Epidermal melanocyte (primary cell): Measurements from ENCODE around the gene KRI1.
A peak's percentile ranks its signal among the peaks of the same experiment; 100 is the strongest.
"Not testable (repeated sequence)": the region's sequence is repeated elsewhere in the genome, so short reads cannot be mapped to it uniquely, and the experiment has no call there.

ENCODE experiments used
- DNase-seq: peaks from one replicate; pipeline ENCODE4 v3.0.0; 2011; ENCODE audit warnings: low spot score; ENCODE audit not compliant: insufficient read length

The KRI1 gene

DNA sequence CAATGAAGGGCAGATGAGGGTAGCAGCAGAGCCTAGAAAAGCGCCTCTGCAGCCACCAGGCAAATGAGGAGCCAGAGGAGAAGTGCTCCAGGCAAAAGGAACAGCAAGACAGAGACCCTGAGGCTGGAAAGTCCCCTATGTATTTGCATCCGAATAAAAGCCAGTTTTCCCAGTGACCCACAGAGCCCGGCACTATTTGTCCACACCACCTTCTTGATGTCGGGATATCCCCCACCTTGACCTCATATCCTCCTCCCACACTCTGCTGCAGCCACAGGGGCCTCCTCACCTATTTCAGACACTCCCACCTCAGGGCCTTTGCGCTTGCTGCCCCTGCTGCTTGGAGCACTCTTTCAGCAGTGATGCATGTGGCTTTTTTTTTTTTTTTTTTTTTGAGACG is 15.5 kb downstream of the KRI1 start:
- DNase-seq, result peak; percentile 7

DNA sequence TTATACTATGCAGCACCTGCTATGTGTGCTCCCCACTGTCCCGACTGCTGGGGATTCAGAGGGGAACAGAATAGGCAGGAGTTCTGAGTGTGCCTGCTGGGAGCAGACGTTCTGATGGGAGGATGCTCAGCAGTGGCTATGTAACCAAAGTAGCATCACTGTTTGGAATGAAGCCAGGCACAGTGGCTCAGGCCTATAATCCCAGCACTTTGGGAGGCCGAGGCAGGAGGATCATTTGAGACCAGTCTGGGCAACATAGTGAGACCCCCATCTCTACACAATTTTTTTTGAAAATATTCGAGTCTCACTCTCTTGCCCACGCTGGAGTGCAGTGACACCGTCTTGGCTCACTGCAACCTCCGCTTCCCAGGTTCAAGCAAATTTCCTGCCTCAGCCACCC is 16.1 kb downstream of the KRI1 start:
- DNase-seq, result no peak

DNA sequence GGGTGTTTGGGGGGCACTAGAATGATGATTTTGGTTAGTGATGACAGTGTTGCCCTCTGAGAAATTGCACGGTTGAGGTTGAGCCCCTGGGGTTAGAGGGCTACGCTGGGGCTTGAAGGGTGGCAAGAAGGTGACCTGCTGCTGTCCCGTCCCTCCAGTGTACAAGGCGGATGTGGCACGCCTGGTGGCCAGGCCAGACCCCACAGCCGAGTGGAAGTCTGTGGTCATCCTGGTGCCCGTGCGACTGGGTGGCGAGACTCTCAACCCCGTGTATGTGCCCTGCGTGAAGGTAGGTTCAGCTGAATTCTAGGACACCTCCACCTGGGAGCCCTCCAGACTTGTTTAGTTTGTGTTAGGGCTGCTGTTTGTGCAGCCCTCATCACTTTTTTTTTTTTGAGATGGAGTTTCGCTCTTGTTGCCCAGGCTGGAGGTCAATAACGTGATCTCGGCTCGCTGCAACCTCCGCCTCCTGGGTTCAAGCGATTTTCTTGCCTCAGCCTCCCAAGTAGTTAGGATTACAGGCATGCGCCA is 17.0 kb downstream of the KRI1 start:
- DNase-seq, result peak; percentile 8

DNA sequence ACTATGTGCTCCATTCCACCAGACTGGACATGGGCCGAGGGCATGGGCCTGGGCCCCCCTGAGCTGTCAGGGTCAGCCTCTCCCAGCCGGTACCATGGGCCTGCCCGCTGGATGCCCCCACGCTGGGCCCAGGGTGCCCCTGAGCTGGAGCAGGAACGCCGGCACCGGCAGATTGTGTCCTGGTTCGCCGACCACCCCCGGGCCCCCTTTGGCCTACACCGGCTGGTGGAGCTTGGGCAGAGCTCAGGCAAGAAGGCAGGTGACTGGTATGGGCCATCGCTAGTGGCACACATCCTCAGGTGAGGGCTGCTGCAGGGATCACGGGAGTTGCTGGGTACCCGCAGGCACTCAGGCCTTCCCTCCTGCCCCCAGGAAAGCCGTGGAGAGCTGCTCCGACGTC is 19.0 kb downstream of the KRI1 start:
- DNase-seq, result no peak

DNA sequence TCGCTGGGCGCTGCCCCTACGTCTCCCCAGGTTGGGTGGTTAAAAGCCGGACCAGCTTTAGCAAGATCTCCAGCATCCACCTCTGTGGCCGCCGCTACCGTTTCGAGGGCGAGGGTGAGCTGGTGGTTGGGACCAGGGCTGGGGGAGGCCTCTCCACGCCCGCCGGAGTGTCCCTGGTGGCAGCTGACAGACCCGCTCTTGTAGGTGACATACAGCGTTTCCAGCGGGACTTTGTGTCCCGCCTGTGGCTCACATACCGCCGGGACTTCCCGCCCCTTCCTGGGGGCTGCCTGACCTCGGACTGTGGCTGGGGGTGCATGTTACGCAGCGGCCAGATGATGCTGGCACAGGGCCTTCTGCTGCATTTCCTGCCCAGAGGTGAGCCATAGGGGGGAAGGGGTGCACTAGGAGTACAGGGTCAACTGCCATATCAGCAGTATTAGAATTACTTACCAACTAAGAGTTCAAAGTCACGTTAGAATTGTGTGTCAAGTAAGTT is 21.0 kb downstream of the KRI1 start:
- peak; percentile 17 for DNase-seq

DNA sequence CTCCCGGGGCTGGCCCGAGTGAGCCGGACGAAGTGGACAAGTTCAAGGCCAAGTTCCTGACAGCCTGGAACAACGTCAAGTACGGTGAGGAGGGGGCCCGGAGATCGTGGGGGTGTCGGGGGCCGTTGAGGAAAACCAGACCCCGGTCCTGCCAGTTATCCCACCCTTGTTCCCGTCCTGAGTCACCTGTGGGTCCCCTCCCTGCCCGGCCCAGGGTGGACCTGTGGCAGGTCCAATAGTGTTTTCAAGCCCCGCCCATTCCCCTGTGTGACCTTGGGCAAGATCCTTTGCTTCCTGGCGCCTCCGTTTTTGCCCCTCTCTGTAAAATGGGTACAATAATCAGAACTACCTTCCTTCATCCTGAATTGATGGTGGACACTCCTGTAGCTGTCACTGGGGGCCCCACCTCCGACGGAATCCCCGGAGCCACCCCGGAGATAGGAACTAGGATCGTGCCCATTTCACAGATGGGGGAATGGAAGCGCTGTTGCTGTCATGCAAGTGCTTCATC is 21.5 kb downstream of the KRI1 start:
- DNase-seq, result peak; percentile 21

DNA sequence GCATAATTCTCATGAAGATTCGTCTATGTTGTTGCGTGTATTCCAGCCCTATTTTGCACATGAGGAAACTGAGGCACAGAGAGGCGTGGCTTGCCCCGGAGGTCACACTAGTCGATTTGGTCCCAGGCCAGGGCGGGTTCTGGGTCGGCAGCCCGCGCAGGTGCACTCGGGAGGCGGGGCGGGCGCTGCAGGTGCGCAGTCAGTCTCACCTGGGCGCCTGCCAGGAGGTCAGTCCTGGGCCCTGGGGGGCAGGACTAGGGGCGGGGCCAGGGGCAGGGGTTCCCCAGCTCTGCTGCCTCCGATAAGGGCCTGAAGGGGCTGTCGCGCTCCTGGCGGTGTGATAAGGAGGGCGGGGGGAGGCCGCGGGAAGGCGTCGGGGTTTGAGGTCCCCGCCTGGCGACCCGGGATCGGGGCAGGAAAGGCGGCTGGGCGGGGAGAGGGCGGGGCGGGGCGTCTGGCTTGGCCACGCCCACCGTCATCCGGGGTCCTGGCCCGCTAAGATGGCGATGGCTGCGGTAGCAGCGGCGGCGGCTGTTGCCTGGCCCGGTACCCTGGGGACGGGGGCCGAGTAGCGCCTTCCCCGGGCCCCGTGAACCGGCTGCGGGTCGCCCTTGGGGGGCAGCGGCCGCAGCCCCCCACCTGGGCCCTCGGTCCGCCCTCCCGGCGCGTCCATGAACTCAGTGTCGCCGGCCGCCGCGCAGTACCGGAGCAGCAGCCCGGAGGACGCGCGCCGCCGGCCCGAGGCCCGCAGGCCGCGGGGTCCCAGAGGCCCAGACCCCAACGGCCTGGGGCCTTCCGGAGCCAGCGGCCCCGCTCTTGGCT is 22.2 kb downstream of the KRI1 start, which contains the start of gene ATG4D:
Gene ATG4D (plus strand): TSS at position 485 of the 822 bp plus-strand sequence. CDS start 187 bp downstream, at position 672.
- DNase-seq, result peak; percentile 97

DNA sequence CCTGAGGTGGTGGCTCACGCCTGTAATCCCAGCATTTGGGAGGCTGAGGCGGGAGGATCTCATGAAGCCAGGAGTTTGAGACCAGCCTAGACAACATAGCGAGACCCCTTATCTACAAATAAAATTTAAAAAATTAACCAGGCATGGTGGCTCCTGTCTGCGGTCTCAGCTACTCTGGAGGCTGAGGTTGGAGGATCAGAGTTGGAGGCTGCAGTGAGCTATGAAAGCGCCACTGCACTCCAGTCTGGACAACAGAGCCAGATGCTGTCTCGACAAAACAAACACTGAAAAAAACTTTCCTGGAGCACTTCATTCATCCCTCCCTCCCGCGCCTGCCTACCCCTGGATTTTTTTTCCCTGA is 22.8 kb downstream of the KRI1 start:
- DNase-seq, result no peak

DNA sequence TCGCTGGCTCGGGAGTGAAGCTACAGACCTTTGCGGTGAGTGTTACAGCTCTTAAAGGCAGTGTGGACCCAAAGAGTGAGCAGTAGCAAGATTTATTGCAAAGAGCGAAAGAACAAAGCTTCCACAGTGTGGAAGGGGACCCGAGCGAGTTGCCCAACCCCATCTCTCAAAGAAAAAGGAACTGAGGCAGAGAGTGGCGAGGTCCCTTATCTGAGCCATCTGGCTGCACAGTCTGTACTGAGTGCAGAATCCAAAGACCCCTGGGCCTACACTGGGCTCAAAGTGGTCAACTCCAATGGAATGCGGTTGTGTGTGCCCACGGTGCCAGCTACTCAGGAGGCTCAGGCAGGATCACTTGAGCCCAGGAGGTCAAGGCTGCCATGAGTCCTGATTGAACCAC is 26.8 kb downstream of the KRI1 start:
- DNase-seq, result not testable (repeated sequence)

DNA sequence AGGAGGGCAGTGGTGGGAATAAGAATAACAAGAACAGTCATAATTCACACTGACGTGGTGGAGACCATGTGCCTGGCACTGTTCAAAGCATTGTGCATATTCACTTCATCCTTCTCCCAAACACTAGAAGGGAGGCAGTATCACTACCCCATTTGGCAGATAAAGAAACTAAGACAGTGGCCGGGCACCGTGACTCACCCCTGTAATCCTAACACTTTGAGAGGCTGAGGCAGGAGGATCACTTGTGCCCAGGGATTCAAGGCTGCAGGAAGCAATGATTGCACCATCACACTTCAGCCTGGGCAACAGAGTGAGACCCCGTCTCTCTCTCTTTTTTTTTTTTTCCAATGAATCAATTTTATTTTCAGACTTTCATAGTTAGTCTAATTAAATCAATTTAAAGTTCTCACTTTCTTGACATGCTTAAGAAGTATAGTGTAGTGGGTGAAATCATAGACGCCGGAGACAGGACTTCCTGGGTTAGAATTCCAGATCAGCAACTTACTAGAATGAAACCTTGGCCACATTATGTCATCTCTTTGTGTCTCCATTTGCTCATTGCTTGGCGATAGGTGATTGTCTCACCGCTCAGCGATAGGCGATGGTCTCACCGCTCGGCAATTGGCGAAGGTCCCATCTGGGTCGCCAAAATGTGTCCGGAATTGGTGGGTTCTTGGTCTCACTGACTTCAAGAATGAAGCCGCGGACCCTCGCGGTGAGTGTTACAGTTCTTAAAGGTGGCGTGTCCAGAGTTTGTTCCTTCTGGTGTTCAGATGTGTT is 27.4 kb downstream of the KRI1 start:
- no peak for DNase-seq

DNA sequence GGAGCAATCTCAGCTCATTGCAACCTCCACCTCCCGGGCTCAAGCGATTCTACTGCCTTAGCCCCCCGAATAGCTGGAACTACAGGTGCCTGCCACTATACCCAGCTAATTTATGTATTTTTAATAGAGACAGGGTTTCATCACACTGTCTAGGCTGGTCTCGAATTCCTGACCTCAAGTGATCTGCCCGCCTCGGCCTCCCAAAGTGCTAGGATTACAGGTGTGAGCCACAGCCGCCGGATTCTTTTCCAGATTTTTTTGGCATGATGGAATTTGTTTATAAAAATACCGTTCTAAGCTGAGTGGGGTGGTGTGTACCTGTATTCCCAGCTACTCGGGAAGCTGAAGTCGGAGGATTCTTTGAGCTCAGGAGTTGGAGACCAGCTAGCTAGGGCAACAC is 28.1 kb downstream of the KRI1 start:
- no peak for DNase-seq

DNA sequence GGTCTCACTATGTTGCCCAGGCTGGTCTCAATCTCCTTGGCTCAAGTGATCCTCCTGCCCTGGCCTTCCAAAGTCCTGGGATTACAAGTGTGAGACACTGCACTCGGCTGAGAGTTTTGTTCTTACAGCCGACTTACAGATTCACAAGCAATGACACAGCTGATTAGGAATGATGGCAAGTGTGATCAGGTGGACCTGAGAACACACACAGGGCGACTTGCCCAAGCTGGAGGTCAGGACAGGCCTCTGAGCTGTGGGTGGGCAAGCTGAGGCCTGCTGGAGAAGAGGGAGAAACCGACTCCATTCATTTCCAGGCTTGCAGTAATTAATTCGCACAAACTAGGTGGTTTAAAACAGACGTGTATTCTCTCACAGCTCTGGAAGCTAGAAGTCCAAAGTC is 30.2 kb downstream of the KRI1 start:
- no peak for DNase-seq

DNA sequence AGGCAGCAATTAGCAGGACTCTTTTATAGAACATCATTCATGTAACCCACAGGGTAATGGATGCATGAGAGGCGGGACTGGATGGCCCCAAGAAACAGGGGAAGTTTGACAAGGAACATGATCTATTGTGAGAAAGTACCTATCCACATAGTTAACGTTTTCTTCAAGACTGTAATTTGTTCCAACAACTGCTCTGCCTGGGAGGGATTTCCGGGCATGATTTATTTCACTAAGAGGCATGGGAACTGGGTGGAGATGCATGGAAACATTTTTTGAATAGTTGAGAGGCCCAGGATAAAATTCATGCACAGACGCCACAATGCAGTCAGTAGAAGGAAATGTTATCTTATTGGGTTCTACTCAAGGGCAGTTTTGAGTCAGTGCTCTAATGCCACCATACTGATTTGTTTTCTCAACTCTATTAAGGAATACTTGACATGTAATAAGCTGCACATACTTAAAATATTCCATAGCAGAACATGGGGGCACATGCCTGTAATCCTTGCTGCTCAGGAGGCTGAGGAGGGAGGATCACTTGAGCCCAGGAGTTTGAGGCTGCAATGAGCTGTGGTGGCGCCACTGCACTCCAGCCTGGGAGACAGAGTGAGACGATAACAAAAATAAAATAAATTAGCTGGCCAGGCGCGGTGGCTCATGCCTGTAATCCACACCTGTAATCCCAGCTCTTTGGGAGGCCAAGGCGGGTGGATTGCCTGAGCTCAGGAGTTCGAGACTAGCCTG is 32.0 kb downstream of the KRI1 start:
- DNase-seq, result peak; percentile 26

DNA sequence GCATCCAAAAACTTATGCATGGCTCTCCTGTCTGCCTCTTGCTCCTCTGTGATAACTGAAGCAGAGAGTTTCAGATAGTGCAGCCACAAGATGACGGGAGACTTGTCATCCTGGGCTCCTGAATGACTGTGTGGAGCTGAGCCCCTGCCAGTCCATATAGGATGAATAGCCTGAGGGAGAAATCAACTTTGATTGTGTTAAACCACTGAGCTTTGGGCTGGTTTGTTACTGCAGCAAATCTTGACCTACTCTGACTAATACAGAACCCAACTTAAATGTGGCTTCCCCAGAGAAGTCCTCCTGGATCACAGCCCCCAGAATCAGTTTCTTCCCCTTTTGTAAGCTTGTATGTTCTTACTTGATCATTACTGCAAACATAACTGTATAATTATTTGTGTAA is 33.4 kb downstream of the KRI1 start:
- no peak for DNase-seq

DNA sequence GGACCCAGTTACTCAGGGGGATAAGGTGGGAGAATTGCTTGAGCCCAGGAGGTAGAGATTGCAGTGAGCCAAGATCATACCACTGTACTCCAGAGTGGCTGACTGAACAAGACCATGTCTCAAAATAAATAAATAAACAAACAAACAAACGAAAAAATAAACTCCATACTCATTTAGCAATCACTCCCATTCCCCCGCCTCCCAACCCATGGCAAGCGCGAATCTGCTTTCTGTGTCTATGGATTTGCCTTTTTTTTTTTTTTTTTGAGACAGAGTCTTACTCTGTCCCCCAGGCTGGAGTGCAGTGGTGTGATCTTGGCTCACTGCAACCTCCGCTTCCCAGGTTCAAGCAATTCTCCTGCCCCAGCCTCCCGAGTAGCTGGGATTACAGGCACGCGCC is 38.9 kb downstream of the KRI1 start:
- not testable (repeated sequence) for DNase-seq

DNA sequence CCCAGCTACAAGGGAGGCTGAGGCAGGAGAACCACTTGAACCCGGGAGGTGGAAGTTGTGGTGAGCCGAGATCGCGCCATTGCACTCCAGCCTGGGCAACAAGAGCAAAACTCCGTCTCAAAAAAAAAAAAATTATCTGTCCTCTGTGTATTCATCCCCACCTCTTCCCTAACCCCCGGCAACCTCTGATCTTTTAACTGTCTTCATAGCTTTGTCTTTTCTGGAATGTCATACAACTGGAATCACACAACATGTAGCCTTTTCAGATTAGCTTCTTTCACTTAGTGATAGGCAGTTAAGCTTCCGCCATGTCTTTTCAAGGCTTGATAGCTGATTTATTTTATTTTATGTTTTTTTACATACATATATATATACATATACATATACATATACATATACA is 40.2 kb downstream of the KRI1 start:
- peak; percentile 7 for DNase-seq

DNA sequence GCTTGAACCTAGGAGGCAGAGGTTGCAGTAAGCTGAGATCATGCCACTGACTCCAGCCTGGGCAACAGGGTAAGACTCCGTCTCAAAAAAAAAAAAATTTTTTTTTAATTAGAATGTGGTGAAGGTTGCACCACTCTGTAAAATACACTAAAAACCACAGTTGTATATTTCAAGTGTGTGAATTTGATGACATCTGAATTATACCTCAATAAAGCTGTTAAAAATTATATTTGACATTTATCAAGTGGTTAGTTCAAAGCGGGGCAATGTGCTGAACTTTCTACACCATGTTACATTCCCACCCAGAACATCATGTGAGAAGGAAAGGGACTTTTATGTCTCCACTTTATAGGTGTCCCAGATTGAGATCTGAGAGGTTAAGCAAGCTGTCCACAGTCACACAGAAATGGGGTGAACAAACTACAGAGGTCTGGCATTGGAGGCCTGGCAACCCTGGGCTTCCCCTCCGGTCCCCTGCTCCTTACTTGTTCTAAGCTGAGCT is 42.6 kb downstream of the KRI1 start:
- DNase-seq, result peak; percentile 10

DNA sequence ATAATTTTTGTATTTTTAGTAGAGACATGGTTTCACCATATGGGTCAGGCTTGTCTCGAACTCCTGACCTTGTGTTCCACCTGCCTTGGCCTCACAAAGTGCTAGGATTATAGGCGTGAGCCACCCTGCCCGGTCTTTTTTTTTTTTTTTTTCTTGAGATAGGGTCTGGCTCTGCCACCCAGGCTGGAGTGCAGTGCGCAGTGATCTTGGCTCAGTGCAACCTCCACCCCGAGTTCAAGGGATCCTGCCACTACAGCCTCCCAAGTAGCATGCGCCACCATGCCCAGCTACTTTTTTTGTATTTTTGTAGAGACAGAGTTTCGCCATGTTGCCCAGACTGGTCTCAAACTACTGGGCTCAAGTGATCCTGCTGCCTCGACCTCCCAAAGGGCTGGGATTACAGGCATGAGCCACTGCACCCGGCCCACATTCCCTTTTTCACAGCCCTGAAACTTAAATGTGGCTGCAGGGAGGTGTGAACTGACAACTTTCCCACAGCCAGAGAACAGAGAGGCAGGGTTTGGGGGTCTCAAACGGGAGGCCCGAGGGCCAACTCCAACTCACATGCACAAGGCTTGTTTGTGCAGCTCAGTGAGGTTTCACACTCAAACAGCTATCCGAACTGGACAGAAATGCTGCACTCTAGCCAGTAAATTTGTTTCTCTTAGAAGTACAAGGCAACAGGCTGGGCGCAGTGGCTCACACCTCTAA is 44.2 kb downstream of the KRI1 start:
- peak; percentile 9 for DNase-seq

DNA sequence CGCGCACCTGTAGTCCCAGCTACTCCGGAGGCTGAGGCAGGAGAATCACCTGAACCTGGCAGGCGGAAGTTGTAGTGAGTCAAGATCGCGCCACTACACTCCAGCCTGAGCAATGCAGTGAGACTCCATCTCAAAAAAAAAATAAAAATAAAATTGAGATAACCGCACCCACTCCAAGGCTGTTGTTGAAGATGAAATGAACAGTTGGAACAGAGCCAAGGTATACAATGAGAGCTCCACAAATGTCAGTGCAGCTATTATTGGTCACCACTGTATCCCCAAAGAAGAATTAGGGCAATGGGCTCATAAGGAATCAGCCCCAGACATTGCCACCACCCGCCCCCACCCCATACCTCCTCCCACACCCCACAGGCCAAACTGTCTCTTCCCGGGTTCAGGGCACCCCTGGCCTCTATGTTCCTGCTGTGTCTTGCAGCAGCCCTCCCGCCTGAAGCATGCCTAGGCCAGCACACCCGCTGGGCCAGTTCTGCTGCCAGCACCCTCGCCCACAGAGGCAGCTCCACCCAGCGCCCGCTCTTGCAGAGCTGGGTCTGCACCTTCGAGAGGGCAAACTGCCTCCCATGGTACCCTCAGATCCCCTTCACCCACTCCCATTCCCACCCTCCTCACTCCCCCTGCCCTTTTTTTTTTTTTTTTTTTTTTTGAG is 45.0 kb downstream of the KRI1 start:
- peak; percentile 11 for DNase-seq

DNA sequence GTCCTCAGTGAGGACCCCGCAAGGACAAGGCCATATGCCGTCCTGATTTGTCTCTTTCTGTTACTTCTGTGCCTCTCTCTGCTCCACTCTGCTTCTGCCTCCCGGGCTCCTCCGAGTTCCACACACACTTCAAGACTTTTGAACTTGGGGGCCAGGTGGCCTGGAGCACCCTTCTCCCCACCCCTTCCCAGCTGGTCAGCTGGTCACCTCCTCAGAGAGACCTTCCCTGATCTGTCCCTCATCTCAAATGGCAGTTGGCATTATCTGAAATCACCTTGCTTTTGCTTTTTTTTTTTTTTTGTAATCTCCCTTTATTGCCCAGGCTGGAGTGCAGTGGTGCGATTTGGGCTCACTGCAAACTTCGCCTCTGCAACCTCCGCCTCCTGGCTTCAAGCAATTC is 46.4 kb downstream of the KRI1 start:
- DNase-seq, result peak; percentile 8
